ENCODE results near the gene FBN1.

GRCh38 chr15:48533982-48534381 is 111.5 kb downstream of the FBN1 start:
- TF ChIP-seq EZH2 (IDR thresholded peaks at IDR 0.05; ENCODE audit: low read length, unreplicated experiment): no peak
- no peak for TF ChIP-seq CTCF (conservative IDR thresholded peaks at IDR 0.05; ENCODE audit: low read depth, low read length)
- TF ChIP-seq EZH2phosphoT487 (IDR thresholded peaks at IDR 0.05; ENCODE audit: borderline replicate concordance, low read length): no peak
